ENCODE results near the gene PHEX.
A peak's percentile ranks its signal among the peaks of the same experiment; 100 is the strongest.

The PHEX gene

GRCh38 chrX:22159071-22159470 lies 126.9 kb downstream of the PHEX start:
- DNase-seq, result no peak

- no peak for DNase-seq
These were observed 131.2 kb downstream of the PHEX start for GRCh38 chrX:22163326-22163725.

- no peak for DNase-seq
These were observed 132.8 kb downstream of the PHEX start for GRCh38 chrX:22164770-22165388.

- no peak for DNase-seq
These were observed 133.8 kb downstream of the PHEX start for GRCh38 chrX:22165732-22166457.

DNA sequence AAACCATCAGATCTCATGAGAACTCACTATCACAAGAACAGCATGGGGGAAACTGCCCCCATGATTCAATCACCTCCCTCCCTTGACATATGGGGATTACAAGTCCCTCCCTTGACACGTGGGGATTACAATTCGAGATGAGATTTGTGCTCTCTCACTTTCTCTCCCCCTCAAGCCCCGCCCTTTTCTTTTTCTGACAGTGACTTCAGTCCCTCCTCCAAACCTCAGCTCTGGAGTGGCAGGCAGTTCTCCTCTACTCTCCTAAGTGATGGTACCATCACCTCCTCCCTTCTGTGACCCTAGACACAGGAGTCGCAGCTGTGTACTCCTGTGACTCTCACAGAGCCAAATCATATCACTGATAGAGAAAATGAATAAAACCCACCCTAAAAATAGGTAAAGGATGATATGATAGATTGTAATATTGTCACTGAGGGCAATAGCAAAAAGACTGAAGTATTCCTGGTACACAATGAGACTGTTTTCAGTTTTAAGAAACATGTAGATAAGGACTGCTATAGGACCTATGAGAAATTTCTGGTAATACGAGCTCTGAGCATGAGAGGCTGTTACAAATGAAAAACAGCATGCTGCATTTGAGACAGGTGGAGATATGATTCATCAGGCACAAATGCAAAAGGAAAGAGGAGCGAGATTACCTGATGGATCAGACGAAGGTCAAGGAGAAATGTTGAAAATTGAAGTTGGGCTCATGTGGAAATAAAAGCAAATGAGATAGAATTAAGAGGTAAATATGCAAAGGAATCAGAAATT lies 139.3 kb downstream of the PHEX start:
- no peak for DNase-seq

DNA sequence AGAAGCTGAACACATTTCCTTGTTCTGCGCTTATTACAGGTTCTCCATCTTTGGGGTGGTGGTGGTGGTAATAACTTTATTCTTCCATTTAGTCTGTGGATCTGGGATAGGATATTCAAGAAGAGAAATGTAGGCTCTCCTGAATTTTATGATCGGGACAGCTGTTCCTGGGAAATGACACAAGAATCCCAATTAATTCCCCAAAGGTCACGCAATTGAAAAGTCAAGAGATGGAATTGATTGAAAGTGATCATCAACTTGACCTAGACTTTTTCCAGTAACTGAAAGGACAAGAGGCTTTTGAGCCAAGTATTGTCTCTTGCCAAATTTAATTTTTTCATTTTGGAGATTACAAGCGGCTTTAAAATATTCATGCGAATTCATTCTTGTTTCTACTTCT lies 141.8 kb downstream of the PHEX start:
- no peak for DNase-seq

GRCh38 chrX:22177950-22178515 lies 145.9 kb downstream of the PHEX start:
- DNase-seq, result no peak

- DNase-seq, result no peak
These were observed 152.0 kb downstream of the PHEX start for GRCh38 chrX:22184096-22184495.

DNA sequence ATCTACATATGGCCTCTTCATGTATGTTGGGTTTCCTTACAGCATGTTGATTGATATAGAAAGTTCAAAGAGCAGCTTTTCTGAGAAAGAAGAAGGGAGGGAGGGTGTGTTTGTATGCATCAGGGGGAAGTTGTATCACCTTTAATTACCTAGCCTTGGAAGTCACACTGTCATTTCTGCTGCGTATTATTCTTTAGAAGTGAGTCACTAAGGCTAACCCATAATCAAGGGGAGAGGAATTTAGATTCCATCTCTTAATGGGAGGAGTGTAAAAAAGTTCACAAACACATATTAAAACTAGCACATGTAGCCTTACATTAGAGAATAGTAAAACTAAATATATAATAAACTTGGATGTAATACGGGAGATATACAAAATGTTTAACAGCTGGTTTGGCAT lies 154.0 kb downstream of the PHEX start:
- no peak for DNase-seq

DNA sequence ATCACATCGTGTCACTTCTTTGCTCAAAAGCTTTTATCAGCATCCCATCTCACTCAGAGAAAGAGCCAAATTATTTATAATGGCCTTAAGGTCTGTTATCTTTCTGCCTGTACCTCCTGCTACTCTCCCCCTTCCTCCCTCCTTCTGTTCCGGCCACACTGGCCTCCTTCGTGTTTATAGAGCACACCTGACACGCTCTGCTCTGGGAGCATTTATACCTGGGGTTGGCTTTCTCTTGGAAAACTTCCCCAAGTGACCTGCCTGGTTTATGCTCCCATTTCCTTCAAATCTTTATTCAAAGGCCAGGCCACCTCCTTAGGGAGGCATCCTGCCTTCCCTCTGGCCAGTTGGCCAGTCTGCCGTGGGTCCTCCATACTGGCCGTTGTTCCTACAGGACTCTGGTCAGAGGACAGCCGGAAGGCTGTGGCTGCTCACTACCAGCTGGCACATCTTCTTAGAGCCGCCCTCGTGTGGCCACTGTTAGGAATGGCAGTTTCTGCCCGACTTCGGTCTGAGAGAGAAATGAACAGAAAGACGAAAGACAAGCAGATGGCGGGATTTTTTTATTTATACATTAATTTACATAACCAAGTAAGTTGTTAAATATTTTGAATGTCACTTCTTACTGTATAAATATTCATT lies 160.4 kb downstream of the PHEX start:
- peak; percentile 5 to 13 for DNase-seq

GRCh38 chrX:22193851-22194659 lies 161.9 kb downstream of the PHEX start:
- DNase-seq, result no peak

GRCh38 chrX:22194660-22194945 lies 162.5 kb downstream of the PHEX start:
- no peak for DNase-seq

- no peak for DNase-seq
These were observed 164.0 kb downstream of the PHEX start for GRCh38 chrX:22196149-22196548.

GRCh38 chrX:22202251-22202650 lies 170.1 kb downstream of the PHEX start:
- DNase-seq, result no peak

DNA sequence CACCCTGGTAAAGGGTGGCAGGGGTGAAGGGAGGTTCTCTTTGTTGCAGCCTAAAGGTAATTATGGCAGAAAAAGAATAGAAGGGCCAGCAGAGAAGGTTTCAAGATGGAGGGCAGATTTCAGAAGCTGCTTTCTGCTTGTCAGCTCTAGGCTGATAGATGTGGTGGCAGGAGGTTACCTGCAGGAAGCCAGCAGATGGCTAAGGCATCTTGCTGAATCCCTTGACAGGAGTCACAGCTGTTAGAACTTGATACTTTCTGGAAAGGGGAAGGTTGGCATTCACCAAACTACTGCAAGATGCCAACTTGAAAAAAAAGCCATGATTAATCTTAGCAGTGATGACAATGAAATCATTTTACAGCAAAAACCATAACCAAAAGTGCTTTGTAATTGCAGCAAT lies 171.1 kb downstream of the PHEX start:
- no peak for DNase-seq

GRCh38 chrX:22206781-22207180 lies 174.7 kb downstream of the PHEX start:
- DNase-seq, result no peak

DNA sequence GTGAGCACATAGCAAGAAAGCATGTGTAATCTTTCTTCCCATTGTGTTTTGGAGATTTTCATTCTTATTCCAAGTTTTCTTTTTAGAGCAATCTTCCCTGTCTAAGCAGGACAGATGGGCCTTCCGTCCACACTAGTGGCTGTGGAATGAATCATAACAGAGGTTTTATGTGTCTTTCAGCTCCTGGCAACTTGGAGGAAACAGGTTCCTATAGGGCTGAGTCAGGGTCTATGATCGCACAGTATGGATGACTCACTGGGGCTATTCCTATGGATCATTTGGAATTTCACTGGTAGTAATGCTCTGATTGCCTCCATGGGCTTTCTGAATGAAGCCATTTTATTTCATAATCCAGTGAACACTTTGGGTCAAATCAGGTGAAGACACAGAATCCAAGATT lies 188.8 kb downstream of the PHEX start:
- DNase-seq, result no peak

GRCh38 chrX:22234380-22234779 lies 202.3 kb downstream of the PHEX start:
- no peak for DNase-seq

- DNase-seq, result no peak
These were observed 205.4 kb downstream of the PHEX start for GRCh38 chrX:22237479-22237878.

DNA sequence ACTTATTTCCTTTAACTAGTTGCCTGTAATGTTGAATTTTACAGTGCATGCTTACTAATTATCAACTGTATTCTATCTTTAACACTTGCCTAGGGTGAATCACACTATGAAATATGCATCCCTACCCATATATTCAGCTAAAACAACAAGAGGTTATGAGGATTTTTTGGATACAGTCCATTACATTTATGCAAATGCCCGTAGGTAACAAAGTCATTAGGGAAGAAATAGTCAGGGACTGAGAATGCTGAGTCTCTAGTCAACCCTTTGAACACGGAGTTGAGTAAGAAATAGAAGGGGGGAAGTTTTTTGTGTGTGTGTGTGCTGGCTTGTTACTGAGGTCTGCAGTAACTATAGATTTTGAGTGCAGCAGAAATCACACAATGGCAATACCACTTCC lies 214.5 kb downstream of the PHEX start:
- DNase-seq, result no peak

DNA sequence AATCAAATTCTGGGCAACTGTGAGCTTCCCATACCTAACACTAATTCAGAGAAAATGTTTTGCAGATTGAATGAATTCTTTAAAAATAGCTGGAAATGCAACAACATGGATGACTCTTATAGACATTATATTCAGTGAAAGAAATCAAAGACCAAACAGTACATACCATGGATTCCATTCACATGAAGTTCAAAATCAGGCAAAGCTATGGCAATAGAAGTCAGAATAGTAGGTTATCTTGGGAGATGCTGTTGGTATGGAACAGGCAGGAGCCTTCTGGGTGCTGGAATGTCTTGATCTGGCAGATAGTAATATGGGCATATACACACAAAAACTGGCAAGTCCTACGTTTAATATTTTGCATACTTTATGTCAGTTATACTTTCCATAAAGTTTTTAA lies 215.0 kb downstream of the PHEX start:
- DNase-seq, result no peak

DNA sequence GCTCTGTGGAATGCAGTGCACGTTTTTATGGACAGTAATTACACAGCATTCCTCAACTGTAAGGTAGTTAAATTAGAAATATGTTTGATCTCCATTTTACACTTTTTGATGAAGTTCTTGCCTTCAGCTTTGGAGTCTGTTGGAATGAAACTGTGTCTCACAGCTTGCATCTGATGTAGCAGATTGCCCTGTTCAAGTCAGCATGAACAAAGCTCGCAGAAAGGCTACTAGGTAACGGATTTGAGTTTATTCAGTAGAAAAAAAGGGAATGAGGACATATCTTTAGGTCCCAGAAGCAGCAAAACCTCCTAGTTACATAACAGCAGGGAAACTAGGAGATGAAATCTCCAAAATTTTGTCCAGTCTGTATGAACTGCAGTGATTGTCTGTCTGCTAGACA lies 216.3 kb downstream of the PHEX start:
- DNase-seq, result no peak

DNA sequence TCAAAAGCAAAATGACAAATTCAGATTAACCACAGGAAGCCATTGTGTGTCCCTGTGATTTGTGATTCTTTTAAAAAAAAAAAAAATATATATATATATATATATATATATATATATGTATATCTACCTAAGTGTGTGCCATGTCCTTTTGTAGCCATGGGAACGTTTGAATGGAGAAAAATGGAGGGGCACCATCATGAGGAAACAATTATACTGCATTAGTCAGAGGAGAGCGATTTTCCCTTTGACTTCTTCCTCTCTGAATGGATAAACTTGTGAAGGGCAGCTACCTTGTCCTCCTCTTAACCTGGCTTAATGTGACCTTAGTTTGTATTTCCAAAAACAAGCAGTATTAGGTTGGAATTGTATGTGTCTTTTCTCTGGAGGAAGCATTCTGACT lies 217.2 kb downstream of the PHEX start:
- no peak for DNase-seq
